ENCODE data around the gene CLIC2.

GRCh38 chrX:155329293-155329692 is 5.1 kb downstream of the CLIC2 start:
- TF ChIP-seq, protein P1, sequence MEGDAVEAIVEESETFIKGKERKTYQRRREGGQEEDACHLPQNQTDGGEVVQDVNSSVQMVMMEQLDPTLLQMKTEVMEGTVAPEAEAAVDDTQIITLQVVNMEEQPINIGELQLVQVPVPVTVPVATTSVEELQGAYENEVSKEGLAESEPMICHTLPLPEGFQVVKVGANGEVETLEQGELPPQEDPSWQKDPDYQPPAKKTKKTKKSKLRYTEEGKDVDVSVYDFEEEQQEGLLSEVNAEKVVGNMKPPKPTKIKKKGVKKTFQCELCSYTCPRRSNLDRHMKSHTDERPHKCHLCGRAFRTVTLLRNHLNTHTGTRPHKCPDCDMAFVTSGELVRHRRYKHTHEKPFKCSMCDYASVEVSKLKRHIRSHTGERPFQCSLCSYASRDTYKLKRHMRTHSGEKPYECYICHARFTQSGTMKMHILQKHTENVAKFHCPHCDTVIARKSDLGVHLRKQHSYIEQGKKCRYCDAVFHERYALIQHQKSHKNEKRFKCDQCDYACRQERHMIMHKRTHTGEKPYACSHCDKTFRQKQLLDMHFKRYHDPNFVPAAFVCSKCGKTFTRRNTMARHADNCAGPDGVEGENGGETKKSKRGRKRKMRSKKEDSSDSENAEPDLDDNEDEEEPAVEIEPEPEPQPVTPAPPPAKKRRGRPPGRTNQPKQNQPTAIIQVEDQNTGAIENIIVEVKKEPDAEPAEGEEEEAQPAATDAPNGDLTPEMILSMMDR (IDR thresholded peaks at IDR 0.05; ENCODE audit: insufficient read depth, low read length): no peak
- TF ChIP-seq SPI1 (IDR thresholded peaks at IDR 0.05; ENCODE audit: borderline replicate concordance, low read depth) (no peak), GABPA (IDR thresholded peaks at IDR 0.05; ENCODE audit: low read depth) (no peak), POLR2AphosphoS5 (IDR thresholded peaks at IDR 0.05; ENCODE audit: low read depth) (no peak)

Measured in HL-60 (cell line).